Karpas-422 (cell line): Measurements from ENCODE around the gene UGT1A8. TPM values are rescaled to one million over a fixed set of nuclear protein-coding genes. Genes with fewer than 3 reads are reported as not detected.
"Not testable (repeated sequence)": the region's sequence is repeated elsewhere in the genome, so short reads cannot be mapped to it uniquely, and the experiment has no call there.

ENCODE experiments used
- DNase-seq: peaks from one replicate; pipeline ENCODE4 v3.0.0-alpha.2; 2015
- H2AFZ ChIP-seq: fragments of 200-600 bp; sonication (generic); 2 replicates; pipeline ENCODE4 v1.6.1; 2014; ENCODE audit warnings: antibody characterized with exemption, low read length, mixed read lengths
- H3K27ac ChIP-seq: fragments of 200-600 bp; sonication (generic); 2 replicates; pipeline ENCODE4 v1.5.1; 2014; ENCODE audit warnings: mild to moderate bottlenecking, low read length, moderate library complexity
- H3K27me3 ChIP-seq: fragments of 200-600 bp; sonication (generic); 2 replicates; pipeline ENCODE4 v1.6.1; 2014; ENCODE audit warnings: low read length, mixed read lengths
- H3K36me3 ChIP-seq: fragments of 200-600 bp; sonication (generic); 2 replicates; pipeline ENCODE4 v1.6.1; 2014; ENCODE audit warnings: low read length, mixed read lengths; ENCODE audit not compliant: insufficient read depth
- H3K4me1 ChIP-seq: fragments of 200-600 bp; sonication (generic); 2 replicates; pipeline ENCODE4 v1.6.1; 2014; ENCODE audit warnings: mild to moderate bottlenecking, low read length, mixed read lengths
- H3K4me2 ChIP-seq: fragments of 200-600 bp; sonication (generic); 2 replicates; pipeline ENCODE4 v1.6.1; 2014; ENCODE audit warnings: low read length, low read depth, mild to moderate bottlenecking; ENCODE audit not compliant: poor library complexity, severe bottlenecking
- H3K4me3 ChIP-seq: fragments of 200-600 bp; sonication (generic); 2 replicates; pipeline ENCODE4 v1.5.1; 2014; ENCODE audit warnings: mild to moderate bottlenecking, antibody characterized with exemption, low read length, mixed read lengths
- H3K79me2 ChIP-seq: fragments of 200-600 bp; sonication (generic); 2 replicates; pipeline ENCODE4 v1.6.1; 2014; ENCODE audit warnings: mild to moderate bottlenecking, low read length, mixed read lengths
- H3K9ac ChIP-seq: fragments of 200-600 bp; sonication (generic); 2 replicates; pipeline ENCODE4 v1.6.0; 2014; ENCODE audit warnings: low read length
- H3K9me2 ChIP-seq: fragments of 200-600 bp; sonication (generic), shearing (Covaris generic); replicated peaks from 2 replicates; pipeline ENCODE4 v1.6.0; 2014; ENCODE audit warnings: mild to moderate bottlenecking, low read length, moderate library complexity; ENCODE audit not compliant: insufficient read depth
- H3K9me3 ChIP-seq: fragments of 300-700, 200-600 bp; sonication (generic); 2 replicates; pipeline ENCODE4 v1.6.1; 2014; ENCODE audit warnings: low read length, mixed read lengths
- H4K20me1 ChIP-seq: fragments of 200-600 bp; sonication (generic); 2 replicates; pipeline ENCODE4 v1.6.1; 2014; ENCODE audit warnings: mild to moderate bottlenecking, antibody characterized with exemption, low read length, low read depth; ENCODE audit not compliant: insufficient read depth
- total RNA-seq: library from RNA; depleted of rRNA; stranded (reverse); fragments of >200 nt; shearing (Covaris generic); gene quantifications from 2 replicates; pipeline ENCODE4 v1.2.3, GENCODE V29; 2014; ENCODE audit warnings: low replicate concordance

Gene UGT1A8
- total RNA-seq, 1 experiment from 2014 or later = not detected

GRCh38 chr2:233718552-233718951, 101.1 kb downstream of the UGT1A8 start, which contains the start of gene UGT1A4:
TSS of gene UGT1A4 (plus strand) at chr2:233718736. CDS start at chr2:233718821, 85 bp downstream.
- H3K27me3 ChIP-seq = no peaks in the 10 kb centered on the region
- peak; percentile 6 for DNase-seq
- no peaks in the 10 kb centered on the region for H3K79me2 ChIP-seq

GRCh38 chr2:233728723-233729301, 111.4 kb downstream of the UGT1A8 start, which contains the start of gene UGT1A3:
TSS of gene UGT1A3 (plus strand) at chr2:233729042. CDS start at chr2:233729127, 85 bp downstream.
- H3K4me2 ChIP-seq = no peak within 1 kb of the TSS
- no peaks in the 10 kb centered on the region for H3K9me3 ChIP-seq
- no peaks in the 10 kb centered on the region for H3K36me3 ChIP-seq
- no peak within 1 kb of the TSS for H3K9ac ChIP-seq
- no peak within 1 kb of the TSS for H2AFZ ChIP-seq
- H4K20me1 ChIP-seq = no peaks in the 10 kb centered on the region
- no peaks in the 10 kb centered on the region for H3K79me2 ChIP-seq
- no peaks in the 10 kb centered on the region for H3K9me2 ChIP-seq
- DNase-seq = peak; percentile 14
- H3K27ac ChIP-seq = no peak within 1 kb of the TSS
- H3K27me3 ChIP-seq = no peaks in the 10 kb centered on the region
- no peaks in the 10 kb centered on the region for H3K4me1 ChIP-seq
- H3K4me3 ChIP-seq = no peak within 1 kb of the TSS

More at GRCh38 chr2:233718552-233718951, 101.1 kb downstream of the UGT1A8 start, which contains the start of gene UGT1A4:
- Histone ChIP-seq H3K4me1 (no peaks in the 10 kb centered on the region), H4K20me1 (no peaks in the 10 kb centered on the region), H2AFZ (no peak within 1 kb of the TSS), H3K9me3 (no peaks in the 10 kb centered on the region), H3K9me2 (no peaks in the 10 kb centered on the region), H3K9ac (no peak within 1 kb of the TSS), H3K36me3 (no peaks in the 10 kb centered on the region), H3K4me3 (no peak within 1 kb of the TSS), H3K4me2 (no peak within 1 kb of the TSS), H3K27ac (no peak within 1 kb of the TSS)

DNA sequence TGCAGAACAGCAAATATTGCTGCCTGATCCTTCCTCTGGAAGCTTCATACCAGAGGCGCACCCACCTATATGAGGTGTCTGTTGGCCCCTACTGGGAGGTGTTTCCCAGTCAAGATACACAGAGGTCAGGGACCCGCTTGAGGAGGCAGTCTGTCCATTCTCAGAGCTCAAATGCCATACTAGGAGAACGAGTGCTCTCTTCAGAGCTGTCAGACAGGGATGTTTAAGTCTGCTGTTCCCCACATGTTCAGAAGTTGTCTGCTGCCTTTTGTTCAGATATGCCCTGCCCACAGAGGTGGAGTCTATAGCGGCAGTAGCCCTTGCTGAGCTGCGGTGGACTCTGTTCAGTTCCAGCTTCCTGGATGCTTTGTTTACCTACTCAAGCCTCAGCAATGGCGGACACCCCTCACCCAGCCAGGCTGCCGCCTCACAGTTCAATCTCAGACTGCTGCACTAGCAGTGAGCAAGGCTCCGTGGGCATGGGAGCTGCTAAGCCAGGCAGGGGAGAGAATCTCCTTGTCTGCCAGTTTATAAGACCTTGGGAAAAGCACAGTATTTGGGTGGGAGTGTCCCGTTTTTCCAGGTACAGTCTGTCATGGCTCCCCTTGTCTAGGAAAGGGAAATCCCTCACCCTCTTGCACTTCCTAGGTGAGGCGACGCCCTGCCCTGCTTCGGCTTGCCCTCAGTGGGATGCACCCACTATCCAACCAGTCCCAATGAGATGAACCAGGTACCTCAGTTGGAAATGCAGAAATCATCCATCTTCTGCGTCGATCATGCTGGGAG, 119.6 kb downstream of the UGT1A8 start:
- not testable (repeated sequence) for H3K9ac ChIP-seq, H3K4me2 ChIP-seq, H3K27me3 ChIP-seq, H3K9me3 ChIP-seq, H3K4me3 ChIP-seq, H2AFZ ChIP-seq, H3K4me1 ChIP-seq, H3K27ac ChIP-seq, H3K79me2 ChIP-seq, H4K20me1 ChIP-seq, H3K36me3 ChIP-seq, H3K9me2 ChIP-seq
- peak; percentile 32 for DNase-seq

GRCh38 chr2:233740870-233741269, 123.4 kb downstream of the UGT1A8 start:
- Histone ChIP-seq H3K9ac (no peak overlapping the region), H3K4me3 (no peak overlapping the region), H2AFZ (no peak overlapping the region), H3K27me3 (0 out of 2 replicates have a peak, but pooled peaks cover 2% of the 10 kb centered on the region), H3K9me2 (no peaks in the 10 kb centered on the region; the same call in 1 of the 2 replicates), H3K4me2 (no peak overlapping the region), H3K4me1 (no peaks in the 10 kb centered on the region), H3K9me3 (no peaks in the 10 kb centered on the region), H4K20me1 (no peaks in the 10 kb centered on the region), H3K79me2 (no peaks in the 10 kb centered on the region), H3K36me3 (no peaks in the 10 kb centered on the region), H3K27ac (no peak overlapping the region)
- DNase-seq = no peak

- H3K4me2 ChIP-seq = no peak overlapping the region
- no peaks in the 10 kb centered on the region; the same call in 1 of the 2 replicates for H3K9me2 ChIP-seq
- no peak overlapping the region for H3K27ac ChIP-seq
- H3K4me1 ChIP-seq = no peaks in the 10 kb centered on the region
- H2AFZ ChIP-seq = no peak overlapping the region
- H3K9ac ChIP-seq = no peak overlapping the region
- 0 out of 2 replicates have a peak, but pooled peaks cover 2% of the 10 kb centered on the region for H3K27me3 ChIP-seq
- H3K36me3 ChIP-seq = no peaks in the 10 kb centered on the region
- no peaks in the 10 kb centered on the region for H3K79me2 ChIP-seq
- H3K4me3 ChIP-seq = no peak overlapping the region
- H4K20me1 ChIP-seq = no peaks in the 10 kb centered on the region
- no peak for DNase-seq
- H3K9me3 ChIP-seq = no peaks in the 10 kb centered on the region
These were observed 126.2 kb downstream of the UGT1A8 start for GRCh38 chr2:233743464-233744259.

DNA sequence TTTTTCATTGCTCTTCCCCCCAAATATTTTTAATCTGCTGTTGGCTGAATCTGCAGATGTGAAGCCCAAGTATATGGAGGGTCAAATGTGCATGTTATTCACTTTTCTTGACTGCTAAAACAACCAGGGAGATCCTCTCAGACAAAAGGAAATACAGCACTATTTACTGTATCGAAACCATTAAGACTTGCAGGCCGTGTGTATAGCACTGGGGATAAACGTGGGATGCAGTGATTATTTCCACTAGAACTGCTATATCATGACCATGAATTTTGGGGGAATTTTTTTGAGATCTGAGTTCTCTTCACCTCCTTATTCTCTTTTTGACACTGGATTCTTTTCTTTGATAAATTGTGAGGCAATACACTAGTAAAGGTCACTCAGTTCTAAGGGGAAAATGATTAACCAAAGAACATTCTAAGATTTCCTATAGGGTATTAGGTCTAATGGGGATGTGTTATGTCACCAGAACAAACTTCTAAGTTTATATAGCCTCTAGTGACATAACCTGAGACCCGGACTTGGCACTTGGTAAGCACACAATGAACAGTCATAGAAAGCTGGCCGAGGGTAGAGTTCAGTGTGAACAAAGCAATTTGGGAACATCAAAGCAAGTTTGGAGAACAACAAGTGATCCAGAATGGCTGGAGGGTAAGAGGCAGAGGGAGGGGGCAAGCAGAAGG, 127.8 kb downstream of the UGT1A8 start:
- no peaks in the 10 kb centered on the region for H3K4me1 ChIP-seq
- no peaks in the 10 kb centered on the region for H4K20me1 ChIP-seq
- no peak overlapping the region for H3K27ac ChIP-seq
- no peak for DNase-seq
- H2AFZ ChIP-seq = no peak overlapping the region
- H3K27me3 ChIP-seq = 0 out of 2 replicates have a peak, but pooled peaks cover 2% of the 10 kb centered on the region
- H3K4me2 ChIP-seq = no peak overlapping the region
- no peaks in the 10 kb centered on the region for H3K79me2 ChIP-seq
- H3K9ac ChIP-seq = no peak overlapping the region
- H3K36me3 ChIP-seq = no peaks in the 10 kb centered on the region
- H3K9me3 ChIP-seq = no peaks in the 10 kb centered on the region
- H3K9me2 ChIP-seq = no peaks in the 10 kb centered on the region
- no peak overlapping the region for H3K4me3 ChIP-seq

GRCh38 chr2:233745838-233746237, 128.4 kb downstream of the UGT1A8 start:
- not testable (repeated sequence) for H3K27ac ChIP-seq, DNase-seq, H3K27me3 ChIP-seq, H3K9me3 ChIP-seq, H4K20me1 ChIP-seq, H3K9me2 ChIP-seq, H3K9ac ChIP-seq, H3K4me1 ChIP-seq, H3K4me3 ChIP-seq, H3K79me2 ChIP-seq, H2AFZ ChIP-seq, H3K36me3 ChIP-seq, H3K4me2 ChIP-seq
